Neural crest cell (in vitro differentiated cells): ENCODE measurements around the gene ADAT3. TPM values are rescaled to one million over a fixed set of nuclear protein-coding genes. Genes with fewer than 3 reads are reported as not detected.
A peak's percentile ranks its signal among the peaks of the same experiment; 100 is the strongest.

Source experiments
- DNase-seq: peaks from one replicate; pipeline ENCODE4 v3.0.0; 2021; ENCODE audit warnings: low read depth, mixed read lengths, low spot score
- H3K27ac Mint-ChIP-seq: one replicate; pipeline ENCODE4 v1.8.0; 2021; ENCODE audit warnings: mild to moderate bottlenecking, mixed read lengths; ENCODE audit not compliant: unreplicated experiment
- H3K27me3 Mint-ChIP-seq: 2 replicates; pipeline ENCODE4 v1.8.0; 2021; ENCODE audit warnings: low read depth, mild to moderate bottlenecking, mixed read lengths
- H3K36me3 Mint-ChIP-seq: 2 replicates; pipeline ENCODE4 v1.8.0; 2021; ENCODE audit warnings: low read depth, mild to moderate bottlenecking, mixed read lengths
- H3K4me1 Mint-ChIP-seq: 2 replicates; pipeline ENCODE4 v1.8.0; 2021; ENCODE audit warnings: mixed read lengths
- H3K4me3 Mint-ChIP-seq: one replicate; pipeline ENCODE4 v1.8.0; 2021; ENCODE audit warnings: mild to moderate bottlenecking, mixed read lengths
- H3K9me3 Mint-ChIP-seq: 2 replicates; pipeline ENCODE4 v1.8.0; 2021; ENCODE audit warnings: mixed read lengths
- CTCF ChIP-seq: fragments of 200-600 bp; sonication (generic); conservative IDR thresholded peaks from 2 replicates; pipeline ENCODE4 v1.5.0; 2021; ENCODE audit warnings: antibody characterized with exemption, mild to moderate bottlenecking
- total RNA-seq: library from RNA; stranded (reverse); gene quantifications from 2 replicates; pipeline ENCODE4 v1.2.1, GENCODE V29; 2021

The ADAT3 gene
- total RNA-seq, 1 donor from 2014 or later, result 13.7 TPM

- no peaks in the 10 kb centered on the region for H3K9me3 Mint-ChIP-seq
These were observed 45.4 kb downstream of the ADAT3 start for GRCh38 chr19:1950640-1951039.

GRCh38 chr19:1952635-1953034, 47.4 kb downstream of the ADAT3 start:
- no peaks in the 10 kb centered on the region for H3K27me3 Mint-ChIP-seq
- no peak overlapping the region for H3K4me3 Mint-ChIP-seq
- H3K27ac Mint-ChIP-seq, result no peak overlapping the region
- TF ChIP-seq CTCF, result no peak
- H3K9me3 Mint-ChIP-seq, result no peaks in the 10 kb centered on the region
- no peaks in the 10 kb centered on the region for H3K36me3 Mint-ChIP-seq
- DNase-seq, result no peak
- H3K4me1 Mint-ChIP-seq, result peaks cover 3% of the 10 kb centered on the region

More at GRCh38 chr19:1950640-1951039, 45.4 kb downstream of the ADAT3 start:
- Mint-ChIP-seq H3K36me3 (peaks cover 2% of the 10 kb centered on the region), H3K27me3 (no peaks in the 10 kb centered on the region), H3K4me3 (no peak overlapping the region), H3K27ac (no peak overlapping the region), H3K4me1 (peaks cover 7% of the 10 kb centered on the region)
- TF ChIP-seq CTCF, result no peak
- no peak for DNase-seq

- H3K9me3 Mint-ChIP-seq, result no peaks in the 10 kb centered on the region
- no peak overlapping the region for H3K27ac Mint-ChIP-seq
- no peaks in the 10 kb centered on the region for H3K27me3 Mint-ChIP-seq
- H3K36me3 Mint-ChIP-seq, result no peaks in the 10 kb centered on the region
- peaks cover 3% of the 10 kb centered on the region for H3K4me1 Mint-ChIP-seq
- DNase-seq, result no peak
- no peak overlapping the region for H3K4me3 Mint-ChIP-seq
- TF ChIP-seq CTCF, result no peak
These were observed 47.8 kb downstream of the ADAT3 start for GRCh38 chr19:1953037-1953436.

GRCh38 chr19:1953441-1954094, 48.4 kb downstream of the ADAT3 start:
- H3K36me3 Mint-ChIP-seq, result no peaks in the 10 kb centered on the region
- H3K27ac Mint-ChIP-seq, result peak overlapping the region; percentile 35
- peaks cover 1% of the 10 kb centered on the region for H3K4me1 Mint-ChIP-seq
- no peak for DNase-seq
- H3K4me3 Mint-ChIP-seq, result no peak overlapping the region
- no peaks in the 10 kb centered on the region for H3K27me3 Mint-ChIP-seq
- no peak for TF ChIP-seq CTCF
- H3K9me3 Mint-ChIP-seq, result no peaks in the 10 kb centered on the region

GRCh38 chr19:1954532-1954933, 49.3 kb downstream of the ADAT3 start:
- Mint-ChIP-seq H3K27me3 (no peaks in the 10 kb centered on the region), H3K36me3 (no peaks in the 10 kb centered on the region), H3K4me1 (no peaks in the 10 kb centered on the region), H3K27ac (no peak overlapping the region), H3K9me3 (no peaks in the 10 kb centered on the region), H3K4me3 (no peak overlapping the region)
- DNase-seq, result no peak
- TF ChIP-seq CTCF, result no peak
